ENCODE results near the gene MXI1.

DNA sequence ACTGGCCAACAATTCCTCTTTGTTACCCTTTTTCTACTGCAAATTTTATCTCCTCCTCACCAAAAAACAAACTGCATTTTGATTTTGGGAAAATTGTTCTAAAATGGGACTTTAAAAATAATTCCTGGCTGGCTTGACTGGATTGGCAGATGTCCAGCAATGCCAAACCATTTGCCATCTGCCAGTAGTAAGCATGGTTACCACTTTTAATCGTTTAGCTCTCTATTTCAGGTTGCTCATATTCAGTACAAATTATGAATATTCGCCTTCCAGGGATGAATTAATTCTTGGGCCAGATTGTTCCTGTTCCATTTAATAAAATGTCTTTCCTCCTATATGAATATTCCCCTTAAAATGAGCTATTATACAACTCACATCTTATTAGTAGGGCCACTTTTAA, 61.6 kb downstream of the MXI1 start:
- TF ChIP-seq, protein P1, sequence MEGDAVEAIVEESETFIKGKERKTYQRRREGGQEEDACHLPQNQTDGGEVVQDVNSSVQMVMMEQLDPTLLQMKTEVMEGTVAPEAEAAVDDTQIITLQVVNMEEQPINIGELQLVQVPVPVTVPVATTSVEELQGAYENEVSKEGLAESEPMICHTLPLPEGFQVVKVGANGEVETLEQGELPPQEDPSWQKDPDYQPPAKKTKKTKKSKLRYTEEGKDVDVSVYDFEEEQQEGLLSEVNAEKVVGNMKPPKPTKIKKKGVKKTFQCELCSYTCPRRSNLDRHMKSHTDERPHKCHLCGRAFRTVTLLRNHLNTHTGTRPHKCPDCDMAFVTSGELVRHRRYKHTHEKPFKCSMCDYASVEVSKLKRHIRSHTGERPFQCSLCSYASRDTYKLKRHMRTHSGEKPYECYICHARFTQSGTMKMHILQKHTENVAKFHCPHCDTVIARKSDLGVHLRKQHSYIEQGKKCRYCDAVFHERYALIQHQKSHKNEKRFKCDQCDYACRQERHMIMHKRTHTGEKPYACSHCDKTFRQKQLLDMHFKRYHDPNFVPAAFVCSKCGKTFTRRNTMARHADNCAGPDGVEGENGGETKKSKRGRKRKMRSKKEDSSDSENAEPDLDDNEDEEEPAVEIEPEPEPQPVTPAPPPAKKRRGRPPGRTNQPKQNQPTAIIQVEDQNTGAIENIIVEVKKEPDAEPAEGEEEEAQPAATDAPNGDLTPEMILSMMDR (IDR thresholded peaks at IDR 0.05; ENCODE audit: low read depth, low read length, missing input control) = no peak
- TF ChIP-seq SP1 (IDR thresholded peaks at IDR 0.05) = no peak
- no peak for TF ChIP-seq JUND (IDR thresholded peaks at IDR 0.05)
- TF ChIP-seq RAD21 (IDR thresholded peaks at IDR 0.05) = no peak
- TF ChIP-seq, protein P2, sequence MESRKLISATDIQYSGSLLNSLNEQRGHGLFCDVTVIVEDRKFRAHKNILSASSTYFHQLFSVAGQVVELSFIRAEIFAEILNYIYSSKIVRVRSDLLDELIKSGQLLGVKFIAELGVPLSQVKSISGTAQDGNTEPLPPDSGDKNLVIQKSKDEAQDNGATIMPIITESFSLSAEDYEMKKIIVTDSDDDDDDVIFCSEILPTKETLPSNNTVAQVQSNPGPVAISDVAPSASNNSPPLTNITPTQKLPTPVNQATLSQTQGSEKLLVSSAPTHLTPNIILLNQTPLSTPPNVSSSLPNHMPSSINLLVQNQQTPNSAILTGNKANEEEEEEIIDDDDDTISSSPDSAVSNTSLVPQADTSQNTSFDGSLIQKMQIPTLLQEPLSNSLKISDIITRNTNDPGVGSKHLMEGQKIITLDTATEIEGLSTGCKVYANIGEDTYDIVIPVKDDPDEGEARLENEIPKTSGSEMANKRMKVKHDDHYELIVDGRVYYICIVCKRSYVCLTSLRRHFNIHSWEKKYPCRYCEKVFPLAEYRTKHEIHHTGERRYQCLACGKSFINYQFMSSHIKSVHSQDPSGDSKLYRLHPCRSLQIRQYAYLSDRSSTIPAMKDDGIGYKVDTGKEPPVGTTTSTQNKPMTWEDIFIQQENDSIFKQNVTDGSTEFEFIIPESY (IDR thresholded peaks at IDR 0.05) = no peak
- TF ChIP-seq, protein P3, sequence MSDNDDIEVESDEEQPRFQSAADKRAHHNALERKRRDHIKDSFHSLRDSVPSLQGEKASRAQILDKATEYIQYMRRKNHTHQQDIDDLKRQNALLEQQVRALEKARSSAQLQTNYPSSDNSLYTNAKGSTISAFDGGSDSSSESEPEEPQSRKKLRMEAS (IDR thresholded peaks at IDR 0.05) = no peak
- no peak for TF ChIP-seq GABPA (IDR thresholded peaks at IDR 0.05 in 1 of 2, conservative IDR thresholded peaks at IDR 0.05 in 1 of 2)
- TF ChIP-seq, protein P4, sequence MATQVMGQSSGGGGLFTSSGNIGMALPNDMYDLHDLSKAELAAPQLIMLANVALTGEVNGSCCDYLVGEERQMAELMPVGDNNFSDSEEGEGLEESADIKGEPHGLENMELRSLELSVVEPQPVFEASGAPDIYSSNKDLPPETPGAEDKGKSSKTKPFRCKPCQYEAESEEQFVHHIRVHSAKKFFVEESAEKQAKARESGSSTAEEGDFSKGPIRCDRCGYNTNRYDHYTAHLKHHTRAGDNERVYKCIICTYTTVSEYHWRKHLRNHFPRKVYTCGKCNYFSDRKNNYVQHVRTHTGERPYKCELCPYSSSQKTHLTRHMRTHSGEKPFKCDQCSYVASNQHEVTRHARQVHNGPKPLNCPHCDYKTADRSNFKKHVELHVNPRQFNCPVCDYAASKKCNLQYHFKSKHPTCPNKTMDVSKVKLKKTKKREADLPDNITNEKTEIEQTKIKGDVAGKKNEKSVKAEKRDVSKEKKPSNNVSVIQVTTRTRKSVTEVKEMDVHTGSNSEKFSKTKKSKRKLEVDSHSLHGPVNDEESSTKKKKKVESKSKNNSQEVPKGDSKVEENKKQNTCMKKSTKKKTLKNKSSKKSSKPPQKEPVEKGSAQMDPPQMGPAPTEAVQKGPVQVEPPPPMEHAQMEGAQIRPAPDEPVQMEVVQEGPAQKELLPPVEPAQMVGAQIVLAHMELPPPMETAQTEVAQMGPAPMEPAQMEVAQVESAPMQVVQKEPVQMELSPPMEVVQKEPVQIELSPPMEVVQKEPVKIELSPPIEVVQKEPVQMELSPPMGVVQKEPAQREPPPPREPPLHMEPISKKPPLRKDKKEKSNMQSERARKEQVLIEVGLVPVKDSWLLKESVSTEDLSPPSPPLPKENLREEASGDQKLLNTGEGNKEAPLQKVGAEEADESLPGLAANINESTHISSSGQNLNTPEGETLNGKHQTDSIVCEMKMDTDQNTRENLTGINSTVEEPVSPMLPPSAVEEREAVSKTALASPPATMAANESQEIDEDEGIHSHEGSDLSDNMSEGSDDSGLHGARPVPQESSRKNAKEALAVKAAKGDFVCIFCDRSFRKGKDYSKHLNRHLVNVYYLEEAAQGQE (IDR thresholded peaks at IDR 0.05) = no peak
- TF ChIP-seq, protein P5, sequence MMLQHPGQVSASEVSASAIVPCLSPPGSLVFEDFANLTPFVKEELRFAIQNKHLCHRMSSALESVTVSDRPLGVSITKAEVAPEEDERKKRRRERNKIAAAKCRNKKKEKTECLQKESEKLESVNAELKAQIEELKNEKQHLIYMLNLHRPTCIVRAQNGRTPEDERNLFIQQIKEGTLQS (IDR thresholded peaks at IDR 0.05) = no peak
- no peak for TF ChIP-seq EGR1 (IDR thresholded peaks at IDR 0.05; ENCODE audit: low read depth in 2 of 2)
- TF ChIP-seq NR2F2 (IDR thresholded peaks at IDR 0.05) = no peak
- TF ChIP-seq FOXA1 (IDR thresholded peaks at IDR 0.05) = no peak
- no peak for TF ChIP-seq TAF1 (conservative IDR thresholded peaks at IDR 0.05)
